GM10266 (cell line): ENCODE measurements around the gene PRSS38.
"Not testable (repeated sequence)": the region's sequence is repeated elsewhere in the genome, so short reads cannot be mapped to it uniquely, and the experiment has no call there.

Source experiments
- DNase-seq: peaks from one replicate; pipeline ENCODE4 v3.0.0; 2012; ENCODE audit errors: extremely low spot score
- TF ChIP-seq, protein P1 (sequence below): IDR thresholded peaks from 2 replicates; pipeline ENCODE4 v1.5.1; 2012; ENCODE audit warnings: mild to moderate bottlenecking, low read depth; ENCODE audit not compliant: control insufficient read depth, insufficient read depth; ENCODE audit errors: missing control alignments

PRSS38 gene

DNA sequence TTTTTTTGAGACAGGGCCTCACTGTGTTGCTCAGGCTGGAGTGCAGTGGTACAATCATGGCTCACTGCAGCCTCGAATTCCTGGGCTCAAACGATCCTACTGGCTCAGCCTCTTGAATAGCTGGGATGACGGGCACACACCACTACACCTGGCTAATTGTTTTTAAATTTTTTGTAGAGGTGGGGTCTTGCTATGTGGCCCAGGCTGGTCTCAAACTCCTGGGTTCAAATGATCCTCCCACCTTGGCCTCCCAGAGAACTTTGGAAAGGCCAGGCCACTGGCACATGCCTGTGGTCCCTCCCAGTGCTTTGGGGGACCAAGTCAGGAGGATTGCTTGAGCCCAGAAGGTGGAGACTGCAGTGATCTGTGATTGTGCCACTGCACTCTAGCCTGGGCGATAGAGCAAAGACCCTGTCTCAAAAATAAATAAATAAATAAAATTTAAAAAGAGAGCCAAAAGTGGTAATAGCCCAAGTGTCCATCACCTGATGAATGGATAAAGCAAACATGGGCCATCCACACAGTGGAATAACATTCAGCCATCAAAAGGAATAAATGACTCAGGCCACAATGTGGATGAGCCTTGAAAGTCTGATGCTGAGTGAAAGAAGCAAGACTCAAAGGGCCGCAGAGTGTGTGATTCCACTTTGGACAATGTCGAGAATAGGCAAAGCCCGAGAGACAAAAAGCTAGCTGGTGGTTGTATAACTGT is 40.8 kb downstream of the PRSS38 start:
- DNase-seq: no peak
- TF ChIP-seq, protein P1, sequence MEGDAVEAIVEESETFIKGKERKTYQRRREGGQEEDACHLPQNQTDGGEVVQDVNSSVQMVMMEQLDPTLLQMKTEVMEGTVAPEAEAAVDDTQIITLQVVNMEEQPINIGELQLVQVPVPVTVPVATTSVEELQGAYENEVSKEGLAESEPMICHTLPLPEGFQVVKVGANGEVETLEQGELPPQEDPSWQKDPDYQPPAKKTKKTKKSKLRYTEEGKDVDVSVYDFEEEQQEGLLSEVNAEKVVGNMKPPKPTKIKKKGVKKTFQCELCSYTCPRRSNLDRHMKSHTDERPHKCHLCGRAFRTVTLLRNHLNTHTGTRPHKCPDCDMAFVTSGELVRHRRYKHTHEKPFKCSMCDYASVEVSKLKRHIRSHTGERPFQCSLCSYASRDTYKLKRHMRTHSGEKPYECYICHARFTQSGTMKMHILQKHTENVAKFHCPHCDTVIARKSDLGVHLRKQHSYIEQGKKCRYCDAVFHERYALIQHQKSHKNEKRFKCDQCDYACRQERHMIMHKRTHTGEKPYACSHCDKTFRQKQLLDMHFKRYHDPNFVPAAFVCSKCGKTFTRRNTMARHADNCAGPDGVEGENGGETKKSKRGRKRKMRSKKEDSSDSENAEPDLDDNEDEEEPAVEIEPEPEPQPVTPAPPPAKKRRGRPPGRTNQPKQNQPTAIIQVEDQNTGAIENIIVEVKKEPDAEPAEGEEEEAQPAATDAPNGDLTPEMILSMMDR: no peak

DNA sequence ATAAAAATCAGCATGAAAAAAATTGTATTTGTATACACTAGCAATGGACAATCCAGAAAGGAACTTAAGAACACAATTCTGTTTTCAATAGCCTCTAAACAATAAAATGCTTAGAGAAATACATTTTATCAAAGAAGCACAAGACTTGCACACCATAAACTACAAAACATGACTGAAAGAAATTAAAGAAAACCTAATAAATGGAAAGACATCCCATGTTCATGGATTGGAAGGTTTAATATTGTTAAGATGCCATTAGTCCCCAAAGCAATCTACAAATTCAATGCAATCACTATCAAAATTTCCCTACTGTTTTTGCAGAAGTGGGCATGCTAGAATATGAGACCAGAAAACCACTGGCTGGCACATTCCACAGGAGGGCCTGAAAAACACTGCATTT is 49.4 kb downstream of the PRSS38 start:
- TF ChIP-seq, protein P1: no peak
- no peak for DNase-seq

DNA sequence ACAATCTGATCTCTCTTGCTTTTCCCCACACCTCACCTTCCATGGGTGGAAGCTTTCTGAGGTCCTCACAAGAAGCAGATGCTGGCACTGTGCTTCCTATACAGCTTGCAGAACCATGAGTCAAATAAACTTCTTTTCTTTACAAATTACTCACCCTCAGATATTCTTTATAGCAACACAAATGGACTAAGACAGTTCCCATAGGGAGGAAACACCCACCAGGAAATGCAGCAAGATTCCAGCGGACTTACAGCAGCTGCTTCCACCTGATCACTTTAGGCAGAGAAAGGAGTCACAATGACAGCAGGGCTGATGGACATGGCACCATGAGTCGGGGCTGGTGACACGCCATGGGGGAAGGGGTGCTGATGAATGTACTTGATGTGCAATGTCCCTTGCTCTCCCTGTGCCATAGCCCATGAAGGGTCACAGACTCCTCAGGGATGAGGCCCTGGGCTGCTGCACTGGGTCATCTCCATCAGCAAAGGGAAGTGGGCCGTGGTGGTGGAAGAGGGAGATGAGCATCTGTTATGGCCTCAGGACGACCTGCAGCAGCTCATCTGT is 53.9 kb downstream of the PRSS38 start:
- TF ChIP-seq, protein P1: no peak
- no peak for DNase-seq

DNA sequence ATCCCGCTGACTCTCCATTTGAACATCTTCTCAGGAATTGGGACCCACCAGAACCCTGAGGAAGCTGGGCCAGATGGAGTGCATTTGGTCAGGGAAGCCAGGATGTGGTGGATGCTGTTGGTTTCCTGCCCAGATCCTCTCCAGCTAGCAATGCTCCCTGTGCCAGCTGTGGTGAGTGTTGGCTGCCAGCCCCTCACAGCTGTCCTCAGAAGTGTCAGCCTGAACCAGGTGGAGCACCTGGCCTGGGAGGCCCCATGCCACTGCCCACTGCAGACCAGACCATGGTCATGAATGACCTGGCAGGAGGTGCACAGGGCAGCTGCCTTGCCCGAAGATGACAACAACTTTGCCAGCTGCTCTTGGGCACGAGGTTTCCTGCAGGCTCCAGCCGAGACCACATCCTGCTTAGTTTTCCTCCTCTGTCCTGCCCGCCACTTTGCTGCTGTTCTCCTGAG is 54.4 kb downstream of the PRSS38 start:
- TF ChIP-seq, protein P1: no peak
- DNase-seq: no peak

DNA sequence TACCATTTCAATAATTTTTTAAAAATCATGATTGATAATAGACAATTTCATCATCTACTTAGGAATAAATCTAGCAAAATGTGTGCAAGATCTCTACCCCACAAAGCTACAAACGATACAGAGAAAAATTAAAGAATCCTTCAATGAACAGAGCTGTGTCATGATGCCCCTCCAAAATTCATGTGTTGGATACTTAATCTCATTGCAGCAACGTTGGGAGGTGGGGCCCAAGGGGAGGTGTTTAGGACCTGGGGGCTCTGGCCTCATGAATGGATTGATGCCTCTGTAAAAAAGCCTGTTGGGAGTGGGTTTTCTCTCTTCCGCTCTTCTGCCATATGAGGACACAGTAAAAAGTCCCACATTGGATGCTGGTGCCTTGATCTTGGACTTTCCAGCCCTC is 54.9 kb downstream of the PRSS38 start:
- TF ChIP-seq, protein P1: no peak
- DNase-seq: no peak

DNA sequence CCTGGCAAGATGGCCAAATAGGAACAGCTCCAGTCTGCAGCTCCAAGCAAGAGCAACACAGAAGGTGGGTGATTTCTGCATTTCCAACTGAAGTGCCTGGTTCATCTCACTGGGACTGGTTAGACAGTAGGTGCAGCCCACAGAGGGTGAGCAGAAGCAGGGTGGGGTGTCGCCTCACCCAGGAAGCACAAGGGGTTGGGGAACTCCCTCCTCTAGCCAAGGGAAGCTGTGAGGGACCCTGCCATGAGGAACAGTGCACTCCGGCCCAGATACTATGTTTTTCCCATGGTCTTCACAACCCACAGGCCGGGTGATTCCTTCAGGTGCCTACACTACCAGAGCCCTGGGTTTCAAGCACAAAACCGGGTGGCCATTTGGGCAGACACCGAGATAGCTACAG is 56.4 kb downstream of the PRSS38 start:
- not testable (repeated sequence) for DNase-seq

DNA sequence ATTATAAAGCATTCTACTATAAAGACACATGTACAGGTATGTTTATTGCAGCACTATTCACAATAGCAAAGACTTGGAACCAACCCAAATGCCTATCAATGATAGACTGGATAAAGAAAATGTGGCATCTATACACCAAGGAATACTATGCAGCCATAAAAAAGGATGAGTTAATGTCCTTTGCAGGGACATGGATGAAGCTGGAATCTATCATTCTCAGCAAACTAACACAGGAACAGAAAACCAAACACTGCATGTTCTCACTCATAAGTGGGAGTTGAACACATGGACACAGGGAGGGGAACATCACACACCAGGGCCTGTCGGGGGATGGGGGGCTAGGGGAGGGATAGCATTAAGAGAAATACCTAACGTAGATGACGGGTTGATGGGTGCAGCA is 62.3 kb downstream of the PRSS38 start:
- DNase-seq: not testable (repeated sequence)

DNA sequence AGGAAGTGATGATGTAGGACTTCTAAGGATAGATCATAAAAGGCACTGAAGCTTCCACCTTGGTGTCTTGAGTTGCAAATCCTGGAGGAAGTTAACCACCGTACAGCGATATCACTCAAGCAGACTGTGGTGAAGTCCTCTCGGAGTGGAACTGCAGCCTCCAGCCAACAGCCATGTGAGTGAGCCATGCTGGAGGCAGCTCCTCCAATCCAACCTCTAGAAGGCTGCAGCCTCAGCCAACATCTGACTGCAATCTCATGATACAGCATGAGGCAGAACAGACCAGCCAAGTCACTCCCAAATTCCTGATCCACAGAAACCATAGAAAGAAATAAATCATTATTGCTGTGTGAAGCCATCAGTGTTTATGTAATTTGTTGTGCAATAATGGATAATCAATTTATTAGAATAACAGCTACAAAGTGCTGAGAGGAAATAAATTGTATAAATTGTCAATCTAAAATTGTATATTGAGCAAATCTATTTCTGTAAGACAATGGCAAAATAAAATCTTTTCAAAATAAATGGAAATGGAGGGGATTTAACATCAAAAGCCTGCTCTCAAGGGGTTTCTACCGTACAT is 65.0 kb downstream of the PRSS38 start:
- TF ChIP-seq, protein P1: no peak

More for the DNA sequence above, 65.0 kb downstream of the PRSS38 start:
- DNase-seq: no peak
